Daoy (cell line): ENCODE measurements around the gene P2RY8. TPM values are rescaled to one million over a fixed set of nuclear protein-coding genes. Genes with fewer than 3 reads are reported as not detected.
A peak's percentile ranks its signal among the peaks of the same experiment; 100 is the strongest.
"Not testable (repeated sequence)": the region's sequence is repeated elsewhere in the genome, so short reads cannot be mapped to it uniquely, and the experiment has no call there.

ENCODE experiments used
- DNase-seq: peaks from one replicate; pipeline ENCODE4 v3.0.0-alpha.2; 2015; ENCODE audit warnings: low read depth
- total RNA-seq: library from RNA; depleted of rRNA; stranded (reverse); fragments of >200 nt; shearing (Covaris generic); gene quantifications from 2 replicates; pipeline ENCODE4 v1.2.3, GENCODE V29; 2014

Gene P2RY8
- total RNA-seq, 1 experiment from 2014 or later: 0.11 TPM

GRCh38 chrX:1487401-1487800, 49.6 kb downstream of the P2RY8 start:
- DNase-seq: no peak

DNA sequence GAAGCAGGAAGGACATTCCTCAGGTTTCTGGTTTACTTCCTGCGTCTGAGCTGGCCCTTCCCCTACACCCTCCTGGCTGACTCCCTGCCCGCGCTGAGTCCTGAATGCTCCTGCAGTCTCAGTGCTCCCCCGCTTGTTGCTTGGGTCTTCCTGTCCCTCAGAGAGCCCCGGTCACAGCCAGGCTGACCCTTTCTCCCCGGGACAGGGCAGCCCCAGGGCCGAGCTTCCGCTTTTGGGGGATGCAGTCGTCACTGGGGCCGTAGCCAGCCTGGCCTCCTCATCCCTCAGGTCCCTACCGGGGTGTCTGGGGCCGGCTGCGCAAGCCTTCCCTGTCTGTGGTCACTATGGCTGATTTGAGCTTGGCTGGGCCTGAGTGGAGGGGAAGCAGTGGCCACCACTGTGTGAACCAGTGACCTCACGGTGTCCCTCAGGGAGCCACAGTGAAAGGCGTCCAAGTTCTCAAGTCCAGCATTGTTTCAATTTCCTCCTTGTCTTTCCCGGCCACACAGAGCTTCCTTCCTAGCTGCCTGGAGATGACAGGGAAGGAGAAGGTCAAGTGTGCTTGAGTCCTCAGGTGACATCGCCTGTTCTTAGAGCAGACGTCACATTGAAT, 50.1 kb downstream of the P2RY8 start:
- no peak for DNase-seq

DNA sequence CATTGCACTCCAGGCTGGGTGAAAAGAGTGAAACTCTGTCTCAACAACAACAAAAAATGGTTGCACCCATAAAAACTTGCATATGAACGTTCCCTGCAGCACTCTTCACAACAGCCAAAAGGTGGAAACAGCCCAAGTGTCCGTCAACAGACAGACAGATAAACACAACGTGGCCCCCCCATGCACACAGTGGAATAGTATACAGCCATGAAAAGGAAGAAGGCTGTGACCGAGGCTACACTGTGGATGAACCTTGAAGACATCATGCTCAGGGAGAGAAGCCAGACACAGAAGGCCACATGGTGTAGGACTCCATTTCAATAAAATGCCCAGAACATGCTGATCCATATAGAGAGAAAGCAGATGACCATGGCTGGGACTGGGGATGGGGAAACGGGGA, 50.8 kb downstream of the P2RY8 start:
- DNase-seq: no peak

DNA sequence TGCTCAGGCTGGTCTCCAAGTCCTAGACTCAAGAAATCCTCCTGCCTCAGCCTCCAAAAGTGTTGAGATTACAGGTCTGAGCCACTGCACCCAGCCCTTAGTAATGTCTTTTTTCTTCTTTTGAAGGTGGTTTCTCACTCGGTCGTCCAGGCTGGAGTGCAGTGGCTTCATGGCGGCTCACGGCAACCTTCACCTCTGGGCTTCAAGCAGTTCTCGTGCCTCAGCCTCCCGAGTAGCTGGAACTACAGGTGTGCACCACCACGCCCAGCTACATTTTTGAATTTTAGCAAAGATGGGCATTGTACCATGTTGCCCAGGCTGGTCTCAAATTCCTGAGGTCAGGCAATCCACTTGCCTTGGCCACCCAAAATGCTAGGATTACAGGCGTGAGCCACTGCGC, 52.0 kb downstream of the P2RY8 start:
- no peak for DNase-seq

- no peak for DNase-seq
Measured at GRCh38 chrX:1484638-1485019, 52.4 kb downstream of the P2RY8 start.

GRCh38 chrX:1483843-1484637, 52.9 kb downstream of the P2RY8 start:
- DNase-seq: no peak

- not testable (repeated sequence) for DNase-seq
Measured at GRCh38 chrX:1482530-1482928, 54.5 kb downstream of the P2RY8 start.

- peak; percentile 47 for DNase-seq
Measured at GRCh38 chrX:1481636-1482529, 55.1 kb downstream of the P2RY8 start.

DNA sequence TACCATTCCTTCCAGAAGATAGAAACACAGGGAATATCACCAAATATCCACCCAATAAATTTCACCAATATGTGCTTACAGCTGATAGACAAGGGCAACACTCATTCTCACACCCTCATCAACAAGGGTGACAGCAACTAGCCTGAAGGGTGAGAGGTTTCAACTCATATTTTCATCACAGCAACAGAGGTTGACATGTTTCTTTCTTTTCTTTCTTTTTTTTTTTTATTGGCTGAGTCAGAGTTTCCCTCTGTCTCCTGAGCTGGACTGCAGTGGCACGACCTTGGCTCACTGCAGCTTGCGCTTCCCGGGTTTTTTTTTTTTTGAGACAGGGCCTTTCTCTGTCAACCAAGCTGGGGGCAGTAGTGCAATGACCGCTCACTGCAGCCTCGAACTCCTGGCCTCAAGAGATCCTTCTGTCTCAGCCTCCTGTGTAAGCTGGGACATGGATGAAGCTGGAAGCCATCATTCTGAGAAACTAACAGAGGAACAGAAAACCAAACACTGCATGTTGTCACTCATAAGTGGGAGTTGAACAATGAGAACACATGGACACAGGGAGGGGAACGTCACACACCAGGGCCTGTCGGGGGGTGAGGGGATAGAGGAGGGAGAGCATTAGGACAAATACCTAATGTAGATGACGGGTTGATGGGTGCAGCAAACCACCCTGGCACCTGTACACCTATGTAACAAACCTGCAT, 56.8 kb downstream of the P2RY8 start:
- no peak for DNase-seq

- no peak for DNase-seq
Measured at GRCh38 chrX:1477801-1478458, 59.1 kb downstream of the P2RY8 start.

GRCh38 chrX:1477229-1477628, 59.8 kb downstream of the P2RY8 start:
- DNase-seq: no peak

DNA sequence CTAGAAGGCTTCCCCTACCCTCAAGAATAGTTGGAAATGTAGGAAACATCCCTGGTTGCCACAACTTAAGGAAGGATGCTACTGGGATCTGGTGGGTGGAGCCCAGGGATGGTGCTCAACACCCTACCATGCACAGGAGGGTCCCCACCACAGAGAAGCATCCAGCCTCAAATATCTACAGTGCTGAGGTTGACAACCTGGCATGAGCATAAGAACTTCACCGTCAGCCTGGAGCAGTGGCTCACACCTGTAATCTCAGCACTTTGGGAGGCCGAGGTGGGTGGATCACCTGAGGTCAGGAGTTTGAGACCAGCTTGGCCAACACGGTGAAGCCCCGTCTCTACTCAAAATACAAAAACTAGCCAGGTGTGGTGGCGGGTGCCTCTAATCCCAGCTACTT, 60.3 kb downstream of the P2RY8 start:
- no peak for DNase-seq

DNA sequence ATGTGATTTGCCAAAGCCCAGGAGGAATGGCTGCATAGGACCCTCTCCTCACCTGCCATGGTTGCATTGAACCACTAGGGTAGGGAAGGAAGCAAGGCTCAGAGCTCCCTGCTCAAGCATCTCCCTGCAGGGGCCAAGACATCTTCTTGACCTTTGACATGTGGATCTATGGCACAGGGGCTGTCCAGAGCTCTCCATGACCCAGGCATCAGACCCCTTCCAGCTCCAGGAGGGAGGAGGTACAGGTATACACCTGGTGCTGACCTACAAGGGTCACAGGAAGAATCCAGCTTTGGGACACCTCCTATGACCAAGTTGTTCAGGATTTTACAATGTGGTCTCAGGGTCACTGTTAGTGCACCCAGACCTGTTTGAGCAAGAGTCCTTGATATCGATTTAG, 61.1 kb downstream of the P2RY8 start:
- no peak for DNase-seq

DNA sequence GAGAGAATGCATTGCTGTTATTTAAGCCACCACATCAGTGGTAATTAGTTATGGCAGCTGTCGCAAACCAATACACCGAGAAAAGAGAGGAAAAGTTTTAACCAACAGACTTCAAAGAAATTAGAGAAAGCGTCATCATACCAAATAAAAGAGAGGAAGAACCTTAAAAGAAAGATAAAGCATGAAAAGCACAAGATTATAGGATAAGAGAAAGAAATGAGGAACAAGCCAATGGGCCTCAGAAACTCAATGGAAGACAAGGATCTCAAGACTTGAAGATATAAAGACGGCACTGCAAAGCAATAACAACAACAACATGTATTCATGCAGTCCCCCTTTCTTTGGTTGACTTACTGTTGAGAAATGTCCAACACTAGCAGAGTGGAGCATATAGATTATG, 61.5 kb downstream of the P2RY8 start:
- DNase-seq: no peak

DNA sequence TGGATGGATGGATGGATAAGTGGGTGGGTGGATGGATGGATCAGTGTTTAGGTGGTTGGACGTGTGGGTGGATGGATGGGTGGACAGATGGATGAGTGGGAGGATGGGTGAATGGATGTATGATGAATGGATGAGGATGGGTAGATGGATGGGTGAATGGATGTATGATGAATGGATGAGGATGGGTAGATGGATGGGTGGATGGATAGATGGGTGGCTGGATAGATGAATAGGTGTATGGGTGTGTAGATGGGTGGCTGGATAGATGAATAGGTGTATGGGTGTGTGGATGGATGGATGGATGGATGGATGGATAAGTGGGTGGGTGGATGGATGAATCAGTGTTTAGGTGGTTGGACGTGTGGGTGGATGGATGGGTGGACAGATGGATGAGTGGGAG, 62.4 kb downstream of the P2RY8 start:
- DNase-seq: not testable (repeated sequence)

DNA sequence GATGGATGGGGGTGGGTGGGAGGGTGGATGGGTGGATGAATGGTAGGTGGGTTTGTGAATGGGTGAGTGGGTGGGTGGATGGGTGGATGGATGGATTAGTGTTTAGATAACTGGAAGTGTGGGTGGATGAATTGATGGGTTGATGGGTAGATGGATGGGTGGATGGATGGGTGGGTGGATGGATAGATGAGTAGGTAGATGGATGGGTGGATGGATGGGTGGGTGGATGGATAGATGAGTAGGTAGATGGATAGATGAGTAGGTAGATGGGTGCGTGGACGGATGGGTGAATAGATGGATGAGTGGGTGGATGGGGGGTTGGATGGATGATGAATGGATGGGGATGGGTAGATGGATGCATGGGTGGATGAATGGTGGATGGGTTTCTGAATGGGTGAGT, 64.0 kb downstream of the P2RY8 start:
- no peak for DNase-seq

DNA sequence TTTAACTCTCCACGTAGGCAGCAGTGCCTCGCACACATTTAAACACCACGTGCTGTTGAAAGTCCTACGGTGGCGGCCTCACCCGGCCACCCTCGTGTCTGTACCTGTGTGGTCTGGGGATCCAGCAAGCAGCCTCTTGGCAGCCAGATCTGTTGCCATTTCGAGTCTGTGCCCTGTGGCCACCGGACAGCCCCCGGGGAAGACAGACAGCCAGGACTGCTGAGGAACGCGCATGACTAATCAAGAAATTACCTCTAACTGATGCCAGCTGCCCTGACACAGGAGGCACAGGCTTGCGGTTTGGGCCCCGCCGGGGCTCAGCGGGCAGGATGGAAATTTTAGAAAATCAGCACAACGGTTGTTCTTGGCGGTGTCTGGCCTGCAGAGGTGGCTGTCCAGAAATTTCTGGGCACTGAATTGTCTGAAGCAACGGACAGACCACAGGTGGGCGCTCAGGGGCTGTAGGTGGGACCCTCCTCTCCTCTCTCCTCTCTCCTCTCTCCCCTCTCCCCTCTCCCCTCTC, 68.7 kb downstream of the P2RY8 start:
- peak; percentile 72 for DNase-seq

DNA sequence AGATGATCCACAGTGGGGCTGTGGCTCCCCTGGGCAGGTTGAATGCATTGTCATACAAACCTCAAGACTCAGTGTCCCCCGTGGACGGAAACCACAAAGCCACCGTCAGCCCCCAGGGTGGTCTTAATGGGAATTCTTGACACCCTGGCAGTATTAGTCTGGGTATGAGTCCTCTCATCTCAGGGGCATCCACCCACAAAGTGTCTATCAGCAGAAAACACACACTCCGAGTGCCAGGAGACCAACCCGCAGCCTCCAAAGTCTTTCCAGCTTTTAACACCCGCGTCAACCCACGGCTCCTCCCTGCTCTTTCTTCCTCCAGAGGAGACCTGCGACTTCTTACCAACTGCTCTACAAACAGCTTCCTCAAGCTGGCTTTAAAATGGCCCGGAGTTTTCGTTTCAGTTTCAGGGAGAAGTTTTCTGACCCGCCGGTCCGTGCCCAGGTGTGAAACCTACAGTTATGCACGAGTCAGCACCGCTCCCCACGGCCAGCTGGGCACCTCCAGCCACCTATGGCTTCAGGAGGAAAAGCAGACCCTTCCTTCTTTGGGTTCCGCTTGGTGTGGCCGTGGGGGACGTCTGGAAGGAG, 69.9 kb downstream of the P2RY8 start:
- DNase-seq: no peak

- DNase-seq: no peak
Measured at GRCh38 chrX:1466232-1466661, 70.7 kb downstream of the P2RY8 start.
